ENCODE measurements around the gene MAP2K5.

The MAP2K5 gene

GRCh38 chr15:67782691-67782991 is 240.1 kb downstream of the MAP2K5 start:
- no peaks in the 10 kb centered on the region for H3K36me3 ChIP-seq (ENCODE audit: insufficient read depth, low read length)
- TF ChIP-seq POLR2AphosphoS5 (IDR thresholded peaks at IDR 0.05; ENCODE audit: borderline replicate concordance, low read depth, low read length) (no peak), EZH2 (IDR thresholded peaks at IDR 0.05) (no peak)
- no peak overlapping the region for H3K27ac ChIP-seq
- H3K4me3 ChIP-seq, result no peak overlapping the region
- H3K9me3 ChIP-seq (ENCODE audit: low read depth, low read length), result no peaks in the 10 kb centered on the region
- no peak overlapping the region for H3K9ac ChIP-seq (ENCODE audit: insufficient read length)
- no peak for DNase-seq (ENCODE audit: low read depth, low spot score)

- no peak for DNase-seq (ENCODE audit: low read depth, low spot score)
- Histone ChIP-seq H3K9ac (ENCODE audit: insufficient read length) (no peak overlapping the region), H3K4me3 (no peak overlapping the region), H3K36me3 (ENCODE audit: insufficient read depth, low read length) (no peaks in the 10 kb centered on the region), H3K27ac (no peak overlapping the region), H3K9me3 (ENCODE audit: low read depth, low read length) (no peaks in the 10 kb centered on the region)
- TF ChIP-seq EZH2 (IDR thresholded peaks at IDR 0.05), result no peak
- no peak for TF ChIP-seq FOXP2 (optimal IDR thresholded peaks at IDR 0.05; ENCODE audit: control extremely low read depth, extremely low read length, insufficient read depth)
- TF ChIP-seq POLR2AphosphoS5 (IDR thresholded peaks at IDR 0.05; ENCODE audit: borderline replicate concordance, low read depth, low read length), result no peak
These were observed 240.8 kb downstream of the MAP2K5 start for GRCh38 chr15:67783303-67783702.

GRCh38 chr15:67784090-67784781 is 241.7 kb downstream of the MAP2K5 start:
- H3K36me3 ChIP-seq (ENCODE audit: insufficient read depth, low read length), result no peaks in the 10 kb centered on the region
- no peak for TF ChIP-seq FOXP2 (optimal IDR thresholded peaks at IDR 0.05; ENCODE audit: control extremely low read depth, extremely low read length, insufficient read depth)
- TF ChIP-seq POLR2AphosphoS5 (IDR thresholded peaks at IDR 0.05; ENCODE audit: borderline replicate concordance, low read depth, low read length), result no peak
- no peak for TF ChIP-seq EZH2 (IDR thresholded peaks at IDR 0.05)
- DNase-seq (ENCODE audit: low read depth, low spot score), result no peak
- no peaks in the 10 kb centered on the region for H3K9me3 ChIP-seq (ENCODE audit: low read depth, low read length)
- H3K9ac ChIP-seq (ENCODE audit: insufficient read length), result no peak overlapping the region
- H3K4me3 ChIP-seq, result no peak overlapping the region
- no peak overlapping the region for H3K27ac ChIP-seq

GRCh38 chr15:67784856-67785430 is 242.4 kb downstream of the MAP2K5 start:
- no peak for TF ChIP-seq EZH2 (IDR thresholded peaks at IDR 0.05)
- TF ChIP-seq POLR2AphosphoS5 (IDR thresholded peaks at IDR 0.05; ENCODE audit: borderline replicate concordance, low read depth, low read length), result no peak
- TF ChIP-seq FOXP2 (optimal IDR thresholded peaks at IDR 0.05; ENCODE audit: control extremely low read depth, extremely low read length, insufficient read depth), result no peak
- Histone ChIP-seq H3K9me3 (ENCODE audit: low read depth, low read length) (no peaks in the 10 kb centered on the region), H3K36me3 (ENCODE audit: insufficient read depth, low read length) (no peaks in the 10 kb centered on the region), H3K27ac (no peak overlapping the region), H3K9ac (ENCODE audit: insufficient read length) (no peak overlapping the region), H3K4me3 (no peak overlapping the region)
- DNase-seq (ENCODE audit: low read depth, low spot score), result no peak

GRCh38 chr15:67785431-67785830 is 242.9 kb downstream of the MAP2K5 start:
- TF ChIP-seq FOXP2 (optimal IDR thresholded peaks at IDR 0.05; ENCODE audit: control extremely low read depth, extremely low read length, insufficient read depth) (no peak), EZH2 (IDR thresholded peaks at IDR 0.05) (no peak), POLR2AphosphoS5 (IDR thresholded peaks at IDR 0.05; ENCODE audit: borderline replicate concordance, low read depth, low read length) (no peak)
- DNase-seq (ENCODE audit: low read depth, low spot score), result no peak
- H3K36me3 ChIP-seq (ENCODE audit: insufficient read depth, low read length), result no peaks in the 10 kb centered on the region
- H3K4me3 ChIP-seq, result no peak overlapping the region
- H3K9ac ChIP-seq (ENCODE audit: insufficient read length), result no peak overlapping the region
- no peak overlapping the region for H3K27ac ChIP-seq
- no peaks in the 10 kb centered on the region for H3K9me3 ChIP-seq (ENCODE audit: low read depth, low read length)

GRCh38 chr15:67786646-67787045 is 244.1 kb downstream of the MAP2K5 start:
- no peak overlapping the region for H3K9ac ChIP-seq (ENCODE audit: insufficient read length)
- H3K36me3 ChIP-seq (ENCODE audit: insufficient read depth, low read length), result no peaks in the 10 kb centered on the region
- H3K27ac ChIP-seq, result no peak overlapping the region
- TF ChIP-seq POLR2AphosphoS5 (IDR thresholded peaks at IDR 0.05; ENCODE audit: borderline replicate concordance, low read depth, low read length) (no peak), FOXP2 (optimal IDR thresholded peaks at IDR 0.05; ENCODE audit: control extremely low read depth, extremely low read length, insufficient read depth) (no peak), EZH2 (IDR thresholded peaks at IDR 0.05) (no peak)
- no peak overlapping the region for H3K4me3 ChIP-seq
- no peak for DNase-seq (ENCODE audit: low read depth, low spot score)
- no peaks in the 10 kb centered on the region for H3K9me3 ChIP-seq (ENCODE audit: low read depth, low read length)

- TF ChIP-seq POLR2AphosphoS5 (IDR thresholded peaks at IDR 0.05; ENCODE audit: borderline replicate concordance, low read depth, low read length), result no peak
- no peak for TF ChIP-seq FOXP2 (optimal IDR thresholded peaks at IDR 0.05; ENCODE audit: control extremely low read depth, extremely low read length, insufficient read depth)
- TF ChIP-seq EZH2 (IDR thresholded peaks at IDR 0.05), result no peak
- DNase-seq (ENCODE audit: low read depth, low spot score), result no peak
- no peak overlapping the region for H3K9ac ChIP-seq (ENCODE audit: insufficient read length)
- H3K4me3 ChIP-seq, result no peak overlapping the region
- H3K27ac ChIP-seq, result no peak overlapping the region
- no peaks in the 10 kb centered on the region for H3K9me3 ChIP-seq (ENCODE audit: low read depth, low read length)
- H3K36me3 ChIP-seq (ENCODE audit: insufficient read depth, low read length), result no peaks in the 10 kb centered on the region
These were observed 246.5 kb downstream of the MAP2K5 start for GRCh38 chr15:67788986-67789385.

GRCh38 chr15:67790610-67791319 is 248.3 kb downstream of the MAP2K5 start:
- H3K4me3 ChIP-seq, result no peak overlapping the region
- TF ChIP-seq FOXP2 (optimal IDR thresholded peaks at IDR 0.05; ENCODE audit: control extremely low read depth, extremely low read length, insufficient read depth) (no peak), POLR2AphosphoS5 (IDR thresholded peaks at IDR 0.05; ENCODE audit: borderline replicate concordance, low read depth, low read length) (no peak), EZH2 (IDR thresholded peaks at IDR 0.05) (no peak)
- H3K27ac ChIP-seq, result no peak overlapping the region
- H3K36me3 ChIP-seq (ENCODE audit: insufficient read depth, low read length), result no peaks in the 10 kb centered on the region
- no peaks in the 10 kb centered on the region for H3K9me3 ChIP-seq (ENCODE audit: low read depth, low read length)
- no peak for DNase-seq (ENCODE audit: low read depth, low spot score)
- no peak overlapping the region for H3K9ac ChIP-seq (ENCODE audit: insufficient read length)

Measured in SK-N-MC (cell line).